ENCODE measurements around the gene CD180.

GRCh38 chr5:67190410-67190809, 6.2 kb downstream of the CD180 start:
- TF ChIP-seq POLR2AphosphoS5 (IDR thresholded peaks at IDR 0.05), result no peak
- TF ChIP-seq POLR2A (IDR thresholded peaks at IDR 0.05), result no peak
- TF ChIP-seq CTCF (IDR thresholded peaks at IDR 0.05), result no peak

Data from breast epithelium (tissue), 3 donors.